Parathyroid adenoma (tissue), 2 donors: Measurements from ENCODE around the gene ARHGAP32.
"Not testable (repeated sequence)": the region's sequence is repeated elsewhere in the genome, so short reads cannot be mapped to it uniquely, and the experiment has no call there.

Experiments used
- H2AFZ ChIP-seq: fragments of 300-600 bp; sonication (generic); one replicate; pipeline ENCODE4 v1.7.0; 2017; ENCODE audit warnings: antibody characterized with exemption, mild to moderate bottlenecking
- H3K27ac ChIP-seq: fragments of 300-600 bp; sonication (generic); one replicate; pipeline ENCODE4 v1.7.0; 2017
- H3K27me3 ChIP-seq: fragments of 300-600 bp; sonication (generic); one replicate; pipeline ENCODE4 v1.7.0; 2017; ENCODE audit warnings: low read length; ENCODE audit not compliant: control insufficient read depth, insufficient read depth
- H3K36me3 ChIP-seq: fragments of 300-600 bp; sonication (generic); one replicate; pipeline ENCODE4 v1.7.0; 2017; ENCODE audit warnings: low read length; ENCODE audit not compliant: control insufficient read depth, insufficient read depth
- H3K4me1 ChIP-seq: fragments of 300-600 bp; sonication (generic); one replicate; pipeline ENCODE4 v1.7.0; 2017; ENCODE audit warnings: control low read depth
- H3K4me2 ChIP-seq: fragments of 300-600 bp; sonication (generic); one replicate; pipeline ENCODE4 v1.7.0; 2017; ENCODE audit warnings: low read length
- H3K4me3 ChIP-seq: fragments of 300-600 bp; sonication (generic); one replicate; pipeline ENCODE4 v1.7.0; 2017; ENCODE audit warnings: low read depth, low read length
- H3K79me2 ChIP-seq: fragments of 300-600 bp; sonication (generic); one replicate; pipeline ENCODE4 v1.7.0; 2017; ENCODE audit warnings: control low read depth
- H3K9ac ChIP-seq: fragments of 300-600 bp; sonication (generic); one replicate; pipeline ENCODE4 v1.7.0; 2017; ENCODE audit warnings: mild to moderate bottlenecking
- H3K9me3 ChIP-seq: fragments of 300-600 bp; sonication (generic); one replicate; pipeline ENCODE4 v1.7.0; 2017; ENCODE audit warnings: low read length; ENCODE audit not compliant: control insufficient read depth
- TF ChIP-seq, protein P1 (sequence below): fragments of 300-600 bp; sonication (generic); IDR thresholded peaks from one replicate; pipeline ENCODE4 v1.7.0; 2017; ENCODE audit warnings: antibody characterized with exemption, mild to moderate bottlenecking
- donor health status: primary hyperparathyroidism.

The ARHGAP32 gene

DNA sequence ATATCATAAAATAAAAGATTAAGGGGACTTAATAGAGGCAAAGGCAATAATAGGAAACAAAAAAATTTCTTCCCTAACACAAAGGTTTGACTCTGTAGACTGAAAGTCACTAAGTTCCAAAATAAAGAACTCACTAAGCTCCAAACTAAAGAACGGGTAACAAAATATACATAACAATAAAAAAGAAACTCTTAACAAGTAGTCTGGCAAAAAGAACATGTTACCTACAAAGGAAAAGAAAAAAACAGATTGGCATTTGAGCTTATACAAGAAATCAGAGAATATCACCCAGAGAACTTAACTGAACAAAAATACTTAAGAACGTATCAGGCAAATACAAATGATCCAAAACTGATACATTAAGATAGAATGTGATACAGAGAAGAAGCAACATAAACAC is 7.5 kb downstream of the ARHGAP32 start:
- Histone ChIP-seq H3K36me3 (no peaks in the 10 kb centered on the region), H3K79me2 (peaks cover 6% of the 10 kb centered on the region), H3K9ac (no peak overlapping the region), H2AFZ (no peak overlapping the region), H3K9me3 (no peaks in the 10 kb centered on the region), H3K27me3 (no peaks in the 10 kb centered on the region), H3K4me3 (no peak overlapping the region), H3K4me2 (no peak overlapping the region), H3K4me1 (no peaks in the 10 kb centered on the region), H3K27ac (no peak overlapping the region)
- TF ChIP-seq, protein P1, sequence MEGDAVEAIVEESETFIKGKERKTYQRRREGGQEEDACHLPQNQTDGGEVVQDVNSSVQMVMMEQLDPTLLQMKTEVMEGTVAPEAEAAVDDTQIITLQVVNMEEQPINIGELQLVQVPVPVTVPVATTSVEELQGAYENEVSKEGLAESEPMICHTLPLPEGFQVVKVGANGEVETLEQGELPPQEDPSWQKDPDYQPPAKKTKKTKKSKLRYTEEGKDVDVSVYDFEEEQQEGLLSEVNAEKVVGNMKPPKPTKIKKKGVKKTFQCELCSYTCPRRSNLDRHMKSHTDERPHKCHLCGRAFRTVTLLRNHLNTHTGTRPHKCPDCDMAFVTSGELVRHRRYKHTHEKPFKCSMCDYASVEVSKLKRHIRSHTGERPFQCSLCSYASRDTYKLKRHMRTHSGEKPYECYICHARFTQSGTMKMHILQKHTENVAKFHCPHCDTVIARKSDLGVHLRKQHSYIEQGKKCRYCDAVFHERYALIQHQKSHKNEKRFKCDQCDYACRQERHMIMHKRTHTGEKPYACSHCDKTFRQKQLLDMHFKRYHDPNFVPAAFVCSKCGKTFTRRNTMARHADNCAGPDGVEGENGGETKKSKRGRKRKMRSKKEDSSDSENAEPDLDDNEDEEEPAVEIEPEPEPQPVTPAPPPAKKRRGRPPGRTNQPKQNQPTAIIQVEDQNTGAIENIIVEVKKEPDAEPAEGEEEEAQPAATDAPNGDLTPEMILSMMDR = no peak

DNA sequence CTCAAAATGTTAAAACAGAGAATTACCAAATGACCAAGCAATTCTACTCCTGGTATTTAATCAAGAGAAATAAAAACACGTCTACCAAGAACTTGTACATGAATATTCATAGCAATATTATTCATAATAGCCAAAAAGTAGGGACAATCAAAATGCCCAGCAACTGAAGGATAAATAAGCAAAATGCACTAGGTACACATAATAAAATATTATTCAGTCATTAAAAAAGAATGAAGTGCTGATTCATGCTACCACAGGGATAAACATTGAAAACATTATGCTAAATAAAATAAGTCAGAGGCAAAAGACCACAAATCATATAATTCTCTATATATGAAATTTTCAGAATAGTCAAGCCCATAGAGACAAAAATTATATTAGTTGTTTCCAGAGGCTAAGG is 24.8 kb downstream of the ARHGAP32 start:
- Histone ChIP-seq H3K36me3 (no peaks in the 10 kb centered on the region), H2AFZ (no peak overlapping the region), H3K79me2 (no peaks in the 10 kb centered on the region), H3K27me3 (no peaks in the 10 kb centered on the region), H3K27ac (no peak overlapping the region), H3K4me3 (no peak overlapping the region), H3K4me1 (no peaks in the 10 kb centered on the region), H3K9ac (no peak overlapping the region), H3K4me2 (no peak overlapping the region), H3K9me3 (no peaks in the 10 kb centered on the region)
- TF ChIP-seq, protein P1 = no peak

DNA sequence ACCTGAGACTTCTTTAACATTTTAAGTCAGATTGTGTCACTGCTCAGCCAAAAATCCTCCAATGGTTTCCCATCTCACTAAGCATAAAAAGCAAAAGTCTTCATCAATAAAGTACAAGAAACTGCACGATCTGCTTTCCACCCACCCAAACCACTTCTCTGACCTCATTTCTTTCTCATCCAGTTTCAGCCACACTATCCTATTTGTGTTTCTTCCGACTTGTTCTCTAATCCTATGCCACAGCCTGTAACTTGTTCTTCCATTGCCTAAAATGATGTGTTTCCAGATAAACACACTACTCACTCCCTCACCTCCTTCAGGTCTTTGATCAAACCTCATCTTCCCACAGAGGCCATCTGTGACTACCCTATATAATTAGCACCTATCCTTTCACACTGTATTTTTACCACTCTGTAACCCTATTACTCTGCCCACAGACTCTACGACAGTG is 28.4 kb downstream of the ARHGAP32 start:
- Histone ChIP-seq H3K27me3 (no peaks in the 10 kb centered on the region), H2AFZ (no peak overlapping the region), H3K36me3 (no peaks in the 10 kb centered on the region), H3K79me2 (peaks cover 3% of the 10 kb centered on the region), H3K9me3 (no peaks in the 10 kb centered on the region), H3K4me1 (no peaks in the 10 kb centered on the region), H3K9ac (no peak overlapping the region), H3K4me2 (no peak overlapping the region), H3K4me3 (no peak overlapping the region), H3K27ac (no peak overlapping the region)
- TF ChIP-seq, protein P1 = no peak

DNA sequence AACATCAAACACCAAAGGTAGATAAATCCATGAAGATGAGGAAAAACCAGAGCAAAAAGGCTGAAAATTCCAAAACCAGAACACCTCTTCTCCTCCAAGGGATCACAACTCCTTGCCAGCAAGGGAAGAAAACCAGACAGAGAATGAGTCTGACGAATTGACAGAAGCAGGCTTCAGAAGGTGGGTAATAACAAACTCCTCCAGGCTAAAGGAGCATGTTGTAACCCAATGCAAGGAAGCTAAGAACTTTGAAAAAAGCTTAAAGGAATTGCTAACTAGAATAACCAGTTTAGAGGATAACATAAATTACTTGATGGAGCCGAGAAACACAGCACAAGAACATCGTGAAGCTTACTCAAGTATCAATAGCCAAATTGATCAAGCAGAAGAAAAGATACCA is 35.0 kb downstream of the ARHGAP32 start:
- H3K27me3 ChIP-seq, H3K36me3 ChIP-seq, H3K79me2 ChIP-seq, H2AFZ ChIP-seq, H3K9me3 ChIP-seq, H3K4me1 ChIP-seq, H3K9ac ChIP-seq, H3K4me2 ChIP-seq, H3K27ac ChIP-seq, H3K4me3 ChIP-seq: not testable (repeated sequence)

DNA sequence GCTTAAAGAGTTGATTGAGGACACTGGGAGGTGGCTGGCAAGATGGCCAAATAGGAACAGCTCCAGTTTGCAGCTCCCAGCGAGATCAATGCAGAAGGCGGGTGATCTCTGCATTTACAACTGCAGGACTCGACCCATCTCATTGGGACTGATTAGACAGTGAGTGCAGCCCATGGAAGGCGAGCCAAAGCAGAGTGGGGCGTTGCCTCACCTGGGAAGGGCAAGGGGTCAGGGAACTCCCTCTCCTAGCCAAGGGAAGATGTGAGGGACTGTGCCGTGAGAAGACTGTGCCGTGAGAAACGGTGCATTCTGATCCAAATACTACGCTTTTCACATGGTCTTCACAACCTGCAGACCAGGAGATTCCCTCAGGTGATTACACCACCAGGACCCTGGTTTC is 36.4 kb downstream of the ARHGAP32 start:
- H3K4me2 ChIP-seq = no peak overlapping the region
- no peak overlapping the region for H2AFZ ChIP-seq
- no peaks in the 10 kb centered on the region for H3K27me3 ChIP-seq
- no peak overlapping the region for H3K27ac ChIP-seq
- TF ChIP-seq, protein P1 = no peak
- H3K36me3 ChIP-seq = no peaks in the 10 kb centered on the region
- H3K4me3 ChIP-seq = no peak overlapping the region
- H3K9me3 ChIP-seq = no peaks in the 10 kb centered on the region
- H3K79me2 ChIP-seq = peaks cover 3% of the 10 kb centered on the region
- no peaks in the 10 kb centered on the region for H3K4me1 ChIP-seq
- H3K9ac ChIP-seq = no peak overlapping the region
